T-cell (primary cell): ENCODE measurements around the gene MAP2K5. TPM values are rescaled to one million over a fixed set of nuclear protein-coding genes. Genes with fewer than 3 reads are reported as not detected.

Source experiments
- ATAC-seq, 4 experiments: fragments of 200-7000 bp in 3 of 4; fragments of 150-1000 bp in 1 of 4; cut with Tn5 transposase; replicated peaks in 1 of 4; 1 replicate in 3 of 4; 2 replicates in 1 of 4; pipeline ENCODE4 v1.10.0; 2021; ENCODE audit warnings: moderate library complexity in 3 of 4, mild to moderate bottlenecking in 2 of 4, moderate number of reproducible peaks in 1 of 4
- CTCF ChIA-PET, 2 donors: fragments of 300-600 bp; sonication (Branson Sonifier 250); formaldehyde crosslinking; loops; one replicate each; lab custom pipeline; 2022; ENCODE audit warnings: antibody characterized with exemption in 2 of 2; lab: Charles Lee
- POLR2A ChIA-PET, 2 donors: fragments of 300-600 bp; sonication (Branson Sonifier 250); formaldehyde crosslinking; loops; one replicate each; lab custom pipeline; 2022; ENCODE audit warnings: antibody characterized with exemption in 2 of 2; lab: Charles Lee
- DNase-seq, 35 experiments: peaks; one replicate each; pipeline versions ENCODE4 v3.0.0 to v3.0.0-alpha.2; 2013 to 2023
- H3K27ac ChIP-seq: one replicate; pipeline ENCODE4 v1.5.1; 2013; ENCODE audit warnings: low read length
- H3K27me3 ChIP-seq, 2 experiments: replicated peaks in 1 of 2; 1 replicate in 1 of 2; 2 replicates in 1 of 2; pipeline versions ENCODE4 v1.6.1 to v1.7.0; 2013; ENCODE audit warnings: low read length in 1 of 2, mixed read lengths in 1 of 2; ENCODE audit not compliant: control insufficient read depth in 2 of 2, insufficient read depth in 2 of 2; ENCODE audit errors: extremely low read depth in 1 of 2
- H3K36me3 ChIP-seq, 2 donors: 1 replicate in 1 of 2; 2 replicates in 1 of 2; pipeline versions ENCODE4 v1.6.1 to v1.7.0; 2013; ENCODE audit warnings: low read length in 1 of 2; ENCODE audit not compliant: control insufficient read depth in 2 of 2, insufficient read depth in 1 of 2; ENCODE audit errors: extremely low read depth in 1 of 2
- H3K4me1 ChIP-seq, 2 experiments: 1 replicate in 1 of 2; 2 replicates in 1 of 2; pipeline versions ENCODE4 v1.6.1 to v1.7.0; 2013; ENCODE audit warnings: low read length in 2 of 2, mixed read lengths in 1 of 2; ENCODE audit not compliant: insufficient read depth in 2 of 2, control insufficient read depth in 1 of 2; ENCODE audit errors: extremely low read depth in 1 of 2
- H3K4me3 ChIP-seq, 2 donors: 1 replicate in 1 of 2; 2 replicates in 1 of 2; pipeline versions ENCODE4 v1.5.1 to v1.7.0; 2013; ENCODE audit warnings: mild to moderate bottlenecking in 2 of 2, low read length in 1 of 2, moderate library complexity in 1 of 2; ENCODE audit not compliant: control insufficient read depth in 1 of 2; ENCODE audit errors: extremely low read depth in 1 of 2
- H3K9me3 ChIP-seq: 2 replicates; pipeline ENCODE4 v1.7.0; 2013
- H3K27ac Mint-ChIP-seq, 2 donors: one replicate each; pipeline ENCODE4 v1.8.0; 2020 to 2021; ENCODE audit warnings: mild to moderate bottlenecking in 2 of 2, mixed read lengths in 2 of 2
- H3K27me3 Mint-ChIP-seq, 2 donors: one replicate each; pipeline ENCODE4 v1.8.0; 2021 to 2022; ENCODE audit warnings: mixed read lengths in 2 of 2
- H3K36me3 Mint-ChIP-seq: one replicate; pipeline ENCODE4 v1.8.0; 2021; ENCODE audit warnings: mixed read lengths
- H3K4me1 Mint-ChIP-seq, 3 donors: one replicate each; pipeline ENCODE4 v1.8.0; 2020 to 2022; ENCODE audit warnings: mixed read lengths in 3 of 3, mild to moderate bottlenecking in 1 of 3
- H3K4me3 Mint-ChIP-seq, 3 donors: one replicate each; pipeline ENCODE4 v1.8.0; 2020 to 2022; ENCODE audit warnings: mild to moderate bottlenecking in 3 of 3, mixed read lengths in 3 of 3, moderate library complexity in 3 of 3
- H3K9me3 Mint-ChIP-seq, 3 donors: one replicate each; pipeline ENCODE4 v1.8.0; 2020 to 2022; ENCODE audit warnings: mixed read lengths in 3 of 3
- whole genome bisulfite sequencing: methylation state at CpG from one replicate; pipeline ENCODE4 v1.1.5; 2013; ENCODE audit warnings: missing lambda C conversion rate; ENCODE audit not compliant: insufficient coverage; 5-methylcytosine and 5-hydroxymethylcytosine counted together
- total RNA-seq, 35 experiments: library from RNA in 6 of 35; stranded (reverse) in 6 of 35; fragments of 120-200 nt in 1 of 35; gene quantifications; one replicate each; pipeline versions ENCODE4 v1.2.1 to v1.2.4 and lab custom pipeline; 2013 to 2026

Gene MAP2K5
- total RNA-seq, 5 donors from 2014 or later (not counting 1 experiment from before 2014, with no cell fraction given) = 24.5 to 35.5 (median 28.5) TPM

- H3K27me3 ChIP-seq = no peaks in the 10 kb centered on the region
- ATAC-seq (no peak), DNase-seq (no peak)
- H3K36me3 ChIP-seq = no peaks in the 10 kb centered on the region
- 100% methylated on average over 5 of the region's 8 CpGs for WGBS
- no peaks in the 10 kb centered on the region for H3K9me3 ChIP-seq
- no peaks in the 10 kb centered on the region for H3K4me1 ChIP-seq
- no peaks in the 10 kb centered on the region for H3K27me3 Mint-ChIP-seq
- CTCF ChIA-PET = interaction anchor here in 1 of 2 donors (0.5 kb wide), 1 partner anchor 357 kb away, joined by 3 read pairs; no protein-coding TSS in a partner anchor
- no peak overlapping the region for H3K4me3 Mint-ChIP-seq
- H3K27ac Mint-ChIP-seq = no peak overlapping the region
- no peak overlapping the region for H3K4me3 ChIP-seq
- no peak overlapping the region for H3K27ac ChIP-seq
- H3K4me1 Mint-ChIP-seq = peaks cover 0 to 5% (median 2%) of the 10 kb centered on the region in 3 donors
- H3K9me3 Mint-ChIP-seq = peaks cover 6 to 17% (median 8%) of the 10 kb centered on the region in 3 donors
- peaks cover 55% of the 10 kb centered on the region for H3K36me3 Mint-ChIP-seq
- POLR2A ChIA-PET = no interaction called here
Measured at GRCh38 chr15:67792250-67792942, 249.9 kb downstream of the MAP2K5 start.

GRCh38 chr15:67794832-67795574 lies 252.5 kb downstream of the MAP2K5 start:
- H3K4me3 Mint-ChIP-seq = no peak overlapping the region
- H3K36me3 ChIP-seq = no peaks in the 10 kb centered on the region
- no peaks in the 10 kb centered on the region for H3K27me3 Mint-ChIP-seq
- H3K9me3 Mint-ChIP-seq = peaks cover 6 to 17% (median 8%) of the 10 kb centered on the region in 3 donors
- no peaks in the 10 kb centered on the region for H3K27me3 ChIP-seq
- peaks cover 0 to 5% (median 2%) of the 10 kb centered on the region in 3 donors for H3K4me1 Mint-ChIP-seq
- no peak overlapping the region for H3K27ac ChIP-seq
- H3K9me3 ChIP-seq = no peaks in the 10 kb centered on the region
- H3K4me1 ChIP-seq = no peaks in the 10 kb centered on the region
- H3K4me3 ChIP-seq = no peak overlapping the region
- ChIA-PET CTCF (no interaction called here), POLR2A (interaction anchor here in 1 of 2 donors (0.6 kb wide), 1 partner anchor 14 kb away, joined by 5 read pairs; no protein-coding TSS in a partner anchor)
- no peak overlapping the region for H3K27ac Mint-ChIP-seq
- no CpG with 5 or more reads among the region's 4 CpGs for WGBS
- no peak for DNase-seq
- H3K36me3 Mint-ChIP-seq = peaks cover 58% of the 10 kb centered on the region
- no peak for ATAC-seq

GRCh38 chr15:67796196-67797127 lies 254.0 kb downstream of the MAP2K5 start:
- CTCF ChIA-PET = no interaction called here
- Histone ChIP-seq H3K36me3 (no peaks in the 10 kb centered on the region), H3K9me3 (no peaks in the 10 kb centered on the region), H3K27ac (no peak overlapping the region), H3K4me1 (no peaks in the 10 kb centered on the region), H3K27me3 (no peaks in the 10 kb centered on the region), H3K4me3 (no peak overlapping the region)
- Mint-ChIP-seq H3K4me3 (no peak overlapping the region), H3K27me3 (no peaks in the 10 kb centered on the region), H3K36me3 (peaks cover 55% of the 10 kb centered on the region), H3K27ac (no peak overlapping the region), H3K4me1 (peaks cover 0 to 5% (median 2%) of the 10 kb centered on the region in 3 donors), H3K9me3 (peaks cover 6 to 17% (median 8%) of the 10 kb centered on the region in 3 donors)
- DNase-seq = no peak
- no peak for ATAC-seq
- WGBS = no CpG with 5 or more reads among the region's 4 CpGs
- POLR2A ChIA-PET = interaction anchor here in 1 of 2 donors (0.6 kb wide), 1 partner anchor 316 kb away, joined by 4 read pairs; no protein-coding TSS in a partner anchor

GRCh38 chr15:67799801-67800205 lies 257.3 kb downstream of the MAP2K5 start:
- Mint-ChIP-seq H3K27ac (no peak overlapping the region), H3K4me1 (peaks cover 0 to 5% (median 2%) of the 10 kb centered on the region in 3 donors), H3K36me3 (peaks cover 37% of the 10 kb centered on the region), H3K4me3 (no peak overlapping the region), H3K27me3 (no peaks in the 10 kb centered on the region), H3K9me3 (peaks cover 6 to 10% (median 6%) of the 10 kb centered on the region in 3 donors)
- Histone ChIP-seq H3K4me1 (no peaks in the 10 kb centered on the region), H3K27ac (no peak overlapping the region), H3K4me3 (no peak overlapping the region), H3K27me3 (no peaks in the 10 kb centered on the region), H3K36me3 (no peaks in the 10 kb centered on the region), H3K9me3 (no peaks in the 10 kb centered on the region)
- CTCF ChIA-PET = no interaction called here
- no peak for DNase-seq
- no CpG with 5 or more reads among the region's 6 CpGs for WGBS
- no peak for ATAC-seq
- POLR2A ChIA-PET = no interaction called here

- POLR2A ChIA-PET = no interaction called here
- no peaks in the 10 kb centered on the region for H3K36me3 ChIP-seq
- H3K36me3 Mint-ChIP-seq = peaks cover 27% of the 10 kb centered on the region
- DNase-seq = no peak
- H3K4me3 ChIP-seq = no peak overlapping the region
- no peaks in the 10 kb centered on the region for H3K4me1 ChIP-seq
- no peak overlapping the region for H3K27ac Mint-ChIP-seq
- CTCF ChIA-PET = no interaction called here
- no peaks in the 10 kb centered on the region for H3K9me3 ChIP-seq
- H3K9me3 Mint-ChIP-seq = no peaks in the 10 kb centered on the region
- peaks cover 0 to 2% (median 1%) of the 10 kb centered on the region in 3 donors for H3K4me1 Mint-ChIP-seq
- no peak overlapping the region for H3K27ac ChIP-seq
- no peak for ATAC-seq
- no peak overlapping the region for H3K4me3 Mint-ChIP-seq
- no peaks in the 10 kb centered on the region for H3K27me3 Mint-ChIP-seq
- WGBS = no CpG with 5 or more reads among the region's 2 CpGs
- H3K27me3 ChIP-seq = no peaks in the 10 kb centered on the region
Measured at GRCh38 chr15:67801142-67801541, 258.6 kb downstream of the MAP2K5 start.
